ENCODE results near the gene RASGRP3.

The RASGRP3 gene

GRCh38 chr2:33541243-33541642 lies 64.8 kb downstream of the RASGRP3 start:
- H3K9me3 Mint-ChIP-seq = no peaks in the 10 kb centered on the region
- H3K27me3 Mint-ChIP-seq = no peaks in the 10 kb centered on the region
- H3K36me3 Mint-ChIP-seq (ENCODE audit: low read depth) = peaks cover 11% of the 10 kb centered on the region
- no peak overlapping the region for H3K4me3 Mint-ChIP-seq
- no peak overlapping the region for H3K27ac Mint-ChIP-seq
- H3K4me1 Mint-ChIP-seq (ENCODE audit: low read depth) = no peaks in the 10 kb centered on the region

- H3K9me3 Mint-ChIP-seq = no peaks in the 10 kb centered on the region
- no peak overlapping the region for H3K27ac Mint-ChIP-seq
Measured at GRCh38 chr2:33550206-33550605, 73.8 kb downstream of the RASGRP3 start.

GRCh38 chr2:33552758-33553461 lies 76.5 kb downstream of the RASGRP3 start:
- H3K27me3 Mint-ChIP-seq = no peaks in the 10 kb centered on the region
- no peak overlapping the region for H3K27ac Mint-ChIP-seq
- H3K36me3 Mint-ChIP-seq (ENCODE audit: low read depth) = peaks cover 17% of the 10 kb centered on the region
- no peaks in the 10 kb centered on the region for H3K9me3 Mint-ChIP-seq
- H3K4me3 Mint-ChIP-seq = no peak overlapping the region
- peaks cover 8% of the 10 kb centered on the region for H3K4me1 Mint-ChIP-seq (ENCODE audit: low read depth)

More at GRCh38 chr2:33550206-33550605, 73.8 kb downstream of the RASGRP3 start:
- Mint-ChIP-seq H3K4me1 (ENCODE audit: low read depth) (peaks cover 6% of the 10 kb centered on the region), H3K36me3 (ENCODE audit: low read depth) (peaks cover 11% of the 10 kb centered on the region), H3K27me3 (no peaks in the 10 kb centered on the region), H3K4me3 (no peak overlapping the region)

- no peak overlapping the region for H3K4me3 Mint-ChIP-seq
- no peak overlapping the region for H3K27ac Mint-ChIP-seq
- no peaks in the 10 kb centered on the region for H3K9me3 Mint-ChIP-seq
- H3K4me1 Mint-ChIP-seq (ENCODE audit: low read depth) = peaks cover 8% of the 10 kb centered on the region
- H3K27me3 Mint-ChIP-seq = no peaks in the 10 kb centered on the region
- H3K36me3 Mint-ChIP-seq (ENCODE audit: low read depth) = peaks cover 12% of the 10 kb centered on the region
Measured at GRCh38 chr2:33555681-33556080, 79.2 kb downstream of the RASGRP3 start.

GRCh38 chr2:33559328-33559727 lies 82.9 kb downstream of the RASGRP3 start:
- H3K27me3 Mint-ChIP-seq = no peaks in the 10 kb centered on the region
- H3K27ac Mint-ChIP-seq = no peak overlapping the region
- peaks cover 24% of the 10 kb centered on the region for H3K36me3 Mint-ChIP-seq (ENCODE audit: low read depth)

GRCh38 chr2:33560017-33560416 lies 83.6 kb downstream of the RASGRP3 start:
- Mint-ChIP-seq H3K4me1 (ENCODE audit: low read depth) (peaks cover 4% of the 10 kb centered on the region), H3K36me3 (ENCODE audit: low read depth) (peaks cover 26% of the 10 kb centered on the region), H3K27ac (no peak overlapping the region), H3K4me3 (no peak overlapping the region), H3K27me3 (no peaks in the 10 kb centered on the region), H3K9me3 (no peaks in the 10 kb centered on the region)

More at GRCh38 chr2:33559328-33559727, 82.9 kb downstream of the RASGRP3 start:
- Mint-ChIP-seq H3K4me3 (no peak overlapping the region), H3K9me3 (no peaks in the 10 kb centered on the region), H3K4me1 (ENCODE audit: low read depth) (peaks cover 8% of the 10 kb centered on the region)

GRCh38 chr2:33561872-33562271 lies 85.4 kb downstream of the RASGRP3 start:
- no peaks in the 10 kb centered on the region for H3K9me3 Mint-ChIP-seq
- H3K4me3 Mint-ChIP-seq = no peak overlapping the region
- peaks cover 30% of the 10 kb centered on the region for H3K36me3 Mint-ChIP-seq (ENCODE audit: low read depth)
- no peak overlapping the region for H3K27ac Mint-ChIP-seq
- no peaks in the 10 kb centered on the region for H3K4me1 Mint-ChIP-seq (ENCODE audit: low read depth)
- no peaks in the 10 kb centered on the region for H3K27me3 Mint-ChIP-seq

GRCh38 chr2:33570681-33571080 lies 94.2 kb downstream of the RASGRP3 start:
- H3K27ac Mint-ChIP-seq = peak overlapping the region; percentile 8

GRCh38 chr2:33573657-33574056 lies 97.2 kb downstream of the RASGRP3 start:
- Mint-ChIP-seq H3K27ac (no peak overlapping the region), H3K36me3 (ENCODE audit: low read depth) (no peaks in the 10 kb centered on the region), H3K4me3 (no peak overlapping the region), H3K27me3 (no peaks in the 10 kb centered on the region), H3K4me1 (ENCODE audit: low read depth) (peaks cover 10% of the 10 kb centered on the region), H3K9me3 (no peaks in the 10 kb centered on the region)

More at GRCh38 chr2:33570681-33571080, 94.2 kb downstream of the RASGRP3 start:
- Mint-ChIP-seq H3K4me3 (no peak overlapping the region), H3K27me3 (no peaks in the 10 kb centered on the region), H3K9me3 (no peaks in the 10 kb centered on the region), H3K36me3 (ENCODE audit: low read depth) (peaks cover 4% of the 10 kb centered on the region), H3K4me1 (ENCODE audit: low read depth) (peaks cover 7% of the 10 kb centered on the region)

- Mint-ChIP-seq H3K9me3 (no peaks in the 10 kb centered on the region), H3K27me3 (no peaks in the 10 kb centered on the region), H3K27ac (no peak overlapping the region), H3K4me3 (no peak overlapping the region), H3K4me1 (ENCODE audit: low read depth) (peaks cover 8% of the 10 kb centered on the region), H3K36me3 (ENCODE audit: low read depth) (peaks cover 3% of the 10 kb centered on the region)
Measured at GRCh38 chr2:33577084-33577483, 100.6 kb downstream of the RASGRP3 start.

GRCh38 chr2:33577668-33578067 lies 101.2 kb downstream of the RASGRP3 start:
- no peaks in the 10 kb centered on the region for H3K27me3 Mint-ChIP-seq
- H3K4me3 Mint-ChIP-seq = no peak overlapping the region
- H3K27ac Mint-ChIP-seq = no peak overlapping the region
- H3K36me3 Mint-ChIP-seq (ENCODE audit: low read depth) = peaks cover 8% of the 10 kb centered on the region
- peaks cover 13% of the 10 kb centered on the region for H3K4me1 Mint-ChIP-seq (ENCODE audit: low read depth)
- no peaks in the 10 kb centered on the region for H3K9me3 Mint-ChIP-seq

GRCh38 chr2:33579227-33579626 lies 102.8 kb downstream of the RASGRP3 start:
- Mint-ChIP-seq H3K4me1 (ENCODE audit: low read depth) (peaks cover 13% of the 10 kb centered on the region), H3K27me3 (no peaks in the 10 kb centered on the region), H3K36me3 (ENCODE audit: low read depth) (peaks cover 17% of the 10 kb centered on the region), H3K9me3 (no peaks in the 10 kb centered on the region), H3K27ac (no peak overlapping the region), H3K4me3 (no peak overlapping the region)

GRCh38 chr2:33581872-33582271 lies 105.4 kb downstream of the RASGRP3 start:
- Mint-ChIP-seq H3K4me1 (ENCODE audit: low read depth) (peaks cover 13% of the 10 kb centered on the region), H3K4me3 (no peak overlapping the region), H3K36me3 (ENCODE audit: low read depth) (peaks cover 42% of the 10 kb centered on the region), H3K27ac (no peak overlapping the region), H3K27me3 (no peaks in the 10 kb centered on the region), H3K9me3 (no peaks in the 10 kb centered on the region)

- no peaks in the 10 kb centered on the region for H3K27me3 Mint-ChIP-seq
- H3K36me3 Mint-ChIP-seq (ENCODE audit: low read depth) = peaks cover 51% of the 10 kb centered on the region
- H3K9me3 Mint-ChIP-seq = no peaks in the 10 kb centered on the region
- no peak overlapping the region for H3K4me3 Mint-ChIP-seq
- H3K4me1 Mint-ChIP-seq (ENCODE audit: low read depth) = peaks cover 10% of the 10 kb centered on the region
- H3K27ac Mint-ChIP-seq = no peak overlapping the region
Measured at GRCh38 chr2:33583194-33583938, 106.9 kb downstream of the RASGRP3 start.

- peaks cover 70% of the 10 kb centered on the region for H3K36me3 Mint-ChIP-seq (ENCODE audit: low read depth)
- H3K4me1 Mint-ChIP-seq (ENCODE audit: low read depth) = peaks cover 8% of the 10 kb centered on the region
- H3K9me3 Mint-ChIP-seq = no peaks in the 10 kb centered on the region
- no peak overlapping the region for H3K4me3 Mint-ChIP-seq
- H3K27ac Mint-ChIP-seq = no peak overlapping the region
- H3K27me3 Mint-ChIP-seq = no peaks in the 10 kb centered on the region
Measured at GRCh38 chr2:33586766-33587165, 110.3 kb downstream of the RASGRP3 start.

Measured in stimulated activated naive CD8-positive, alpha-beta T cell treated with anti-CD3 and anti-CD28 coated beads, Interleukin-15, Interleukin-2, amounts not matched to agents 100 ng/mL and 50 ng/mL, for 24 hours (primary cell).